Natural killer cell (primary cell): ENCODE data around the gene BCHE. TPM values are rescaled to one million over a fixed set of nuclear protein-coding genes. Genes with fewer than 3 reads are reported as not detected.

Experiments
- ATAC-seq, 3 donors: fragments of 150-1000 bp in 2 of 3; fragments of 200-7000 bp in 1 of 3; cut with Tn5 transposase; 1 replicate in 1 of 3; 2 replicates in 2 of 3; pipeline ENCODE4 v1.10.0; 2021; ENCODE audit warnings: mild to moderate bottlenecking in 2 of 3, moderate library complexity in 2 of 3
- DNase-seq, 2 donors: peaks; one replicate each; pipeline versions ENCODE4 v3.0.0 to v3.0.0-alpha.2; 2013 to 2021; ENCODE audit warnings: mixed read lengths in 1 of 2
- H3K27ac ChIP-seq: one replicate; pipeline ENCODE4 v1.5.1; 2013; ENCODE audit warnings: mild to moderate bottlenecking, low read length
- H3K27me3 ChIP-seq: one replicate; pipeline ENCODE4 v1.6.1; 2013; ENCODE audit warnings: low read length; ENCODE audit not compliant: control insufficient read depth, insufficient read depth
- H3K36me3 ChIP-seq: one replicate; pipeline ENCODE4 v1.6.1; 2013; ENCODE audit warnings: low read length; ENCODE audit not compliant: control insufficient read depth, insufficient read depth
- H3K4me1 ChIP-seq: one replicate; pipeline ENCODE4 v1.6.1; 2013; ENCODE audit warnings: low read length; ENCODE audit not compliant: control insufficient read depth, insufficient read depth
- H3K4me3 ChIP-seq: one replicate; pipeline ENCODE4 v1.5.1; 2013; ENCODE audit warnings: low read length
- H3K9me3 ChIP-seq: one replicate; pipeline ENCODE4 v1.6.1; 2013; ENCODE audit warnings: low read length; ENCODE audit not compliant: control insufficient read depth, insufficient read depth
- H3K27ac Mint-ChIP-seq, 2 donors: one replicate each; pipeline ENCODE4 v1.8.0; 2022; ENCODE audit warnings: mild to moderate bottlenecking in 2 of 2, mixed read lengths in 2 of 2, moderate library complexity in 1 of 2
- H3K27me3 Mint-ChIP-seq, 2 donors: one replicate each; pipeline ENCODE4 v1.8.0; 2022; ENCODE audit warnings: low read depth in 2 of 2, mixed read lengths in 2 of 2
- H3K36me3 Mint-ChIP-seq: one replicate; pipeline ENCODE4 v1.8.0; 2022; ENCODE audit warnings: mixed read lengths
- H3K4me1 Mint-ChIP-seq, 2 donors: one replicate each; pipeline ENCODE4 v1.8.0; 2022; ENCODE audit warnings: mixed read lengths in 2 of 2
- H3K4me3 Mint-ChIP-seq: one replicate; pipeline ENCODE4 v1.8.0; 2022; ENCODE audit warnings: mild to moderate bottlenecking, moderate library complexity, mixed read lengths
- H3K9me3 Mint-ChIP-seq, 2 donors: one replicate each; pipeline ENCODE4 v1.8.0; 2022; ENCODE audit warnings: mixed read lengths in 2 of 2
- WGBS: methylation state at CpG from one replicate; pipeline ENCODE4 v1.1.7; 2013; ENCODE audit warnings: missing lambda C conversion rate; ENCODE audit not compliant: insufficient coverage; 5-methylcytosine and 5-hydroxymethylcytosine counted together
- intact Hi-C: fragments of 100-400 bp; cut with micrococcal nuclease; formaldehyde crosslinking; loops from one replicate; pipeline ENCODE4 v1.14.2; 2022
- total RNA-seq, 4 donors: library from RNA; stranded (reverse); fragments of 120-200 nt in 1 of 4; gene quantifications; one replicate each; pipeline versions ENCODE4 v1.2.3 to v1.2.4, GENCODE V29; 2013 to 2022
- TF ChIP-seq, protein P1 (sequence below): fragments of 200-600 bp; IDR thresholded peaks from one replicate; pipeline ENCODE4 v1.8.0; 2022; ENCODE audit warnings: antibody characterized with exemption

BCHE gene
- total RNA-seq = not detected
- total RNA-seq (2013) = not detected

DNA sequence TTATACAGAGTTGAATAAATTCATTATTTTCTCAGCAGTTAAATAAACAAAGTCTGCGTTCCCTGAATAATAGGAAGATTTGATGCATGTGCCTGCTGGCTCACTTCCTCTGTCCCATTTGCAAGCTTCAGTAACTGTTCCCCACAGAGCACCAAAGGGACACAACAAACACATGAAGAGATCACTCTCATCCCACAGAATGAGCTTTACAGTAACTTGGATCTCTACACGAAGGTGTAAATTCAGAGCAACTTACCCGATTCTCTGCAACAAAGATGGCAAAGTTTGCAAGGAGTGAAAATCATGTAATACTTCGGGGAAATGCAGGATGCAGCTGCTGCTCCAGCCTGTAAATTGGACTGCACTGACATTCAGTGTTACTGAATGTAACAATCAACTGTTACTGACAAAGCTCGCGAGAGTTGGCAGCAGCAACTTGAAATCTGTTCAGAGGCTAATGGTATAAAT is at the start of gene BCHE:
BCHE (minus strand) TSS at position 366 of the 468 bp plus-strand sequence. CDS start 6,390 bp downstream, outside the sequence.
- Histone ChIP-seq H3K27ac (no peak within 1 kb of the TSS), H3K4me1 (no peaks in the 10 kb centered on the region), H3K36me3 (no peaks in the 10 kb centered on the region), H3K27me3 (no peaks in the 10 kb centered on the region), H3K9me3 (no peaks in the 10 kb centered on the region), H3K4me3 (no peak within 1 kb of the TSS)
- ATAC-seq (no peak), DNase-seq (no peak)
- Mint-ChIP-seq H3K36me3 (no peaks in the 10 kb centered on the region), H3K4me1 (peaks cover 0 to 4% of the 10 kb centered on the region in 2 donors), H3K27me3 (no peaks in the 10 kb centered on the region), H3K27ac (no peak within 1 kb of the TSS), H3K4me3 (no peak within 1 kb of the TSS), H3K9me3 (peaks cover 3 to 8% of the 10 kb centered on the region in 2 donors)
- TF ChIP-seq, protein P1, sequence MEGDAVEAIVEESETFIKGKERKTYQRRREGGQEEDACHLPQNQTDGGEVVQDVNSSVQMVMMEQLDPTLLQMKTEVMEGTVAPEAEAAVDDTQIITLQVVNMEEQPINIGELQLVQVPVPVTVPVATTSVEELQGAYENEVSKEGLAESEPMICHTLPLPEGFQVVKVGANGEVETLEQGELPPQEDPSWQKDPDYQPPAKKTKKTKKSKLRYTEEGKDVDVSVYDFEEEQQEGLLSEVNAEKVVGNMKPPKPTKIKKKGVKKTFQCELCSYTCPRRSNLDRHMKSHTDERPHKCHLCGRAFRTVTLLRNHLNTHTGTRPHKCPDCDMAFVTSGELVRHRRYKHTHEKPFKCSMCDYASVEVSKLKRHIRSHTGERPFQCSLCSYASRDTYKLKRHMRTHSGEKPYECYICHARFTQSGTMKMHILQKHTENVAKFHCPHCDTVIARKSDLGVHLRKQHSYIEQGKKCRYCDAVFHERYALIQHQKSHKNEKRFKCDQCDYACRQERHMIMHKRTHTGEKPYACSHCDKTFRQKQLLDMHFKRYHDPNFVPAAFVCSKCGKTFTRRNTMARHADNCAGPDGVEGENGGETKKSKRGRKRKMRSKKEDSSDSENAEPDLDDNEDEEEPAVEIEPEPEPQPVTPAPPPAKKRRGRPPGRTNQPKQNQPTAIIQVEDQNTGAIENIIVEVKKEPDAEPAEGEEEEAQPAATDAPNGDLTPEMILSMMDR = no peak
- WGBS = 61% methylated on average over 6 of the region's 6 CpGs
- intact Hi-C loops = no loop called here

DNA sequence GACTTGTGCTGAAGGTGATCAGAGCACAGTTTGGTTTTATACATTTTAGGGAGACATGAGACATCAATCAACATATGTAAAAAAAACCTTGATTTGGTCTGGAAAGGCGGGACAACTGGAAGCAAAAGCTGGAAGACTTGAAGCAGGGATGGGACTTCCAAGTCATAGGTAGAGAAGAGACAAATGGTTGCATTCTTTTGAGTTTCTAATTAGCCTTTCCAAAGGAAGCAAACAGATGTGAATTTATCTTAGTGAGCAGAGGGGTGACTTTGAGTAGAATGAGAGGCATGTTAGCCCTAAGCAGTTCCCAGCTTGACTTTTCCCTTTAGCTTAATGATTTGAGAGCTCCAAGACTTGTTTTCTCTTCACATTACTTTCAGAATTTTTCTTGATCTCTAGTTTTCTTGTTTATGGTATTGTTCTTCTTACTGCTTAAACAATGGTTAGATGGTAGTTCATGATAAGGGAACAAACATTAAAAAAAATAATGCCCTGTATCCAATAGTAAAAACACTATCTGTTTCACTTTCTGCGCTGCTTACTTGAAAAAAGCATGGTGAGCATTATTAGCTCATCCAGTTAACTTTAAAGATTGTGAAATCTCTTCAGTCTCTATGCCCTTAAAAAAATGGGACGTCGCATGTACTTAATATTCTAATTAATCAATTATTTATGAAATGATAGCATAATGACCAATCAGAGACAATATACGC is 48.5 kb upstream of the BCHE start:
- WGBS = 72% methylated on average over 2 of the region's 5 CpGs
- H3K9me3 ChIP-seq = no peaks in the 10 kb centered on the region
- DNase-seq (no peak), ATAC-seq (no peak)
- Mint-ChIP-seq H3K36me3 (no peaks in the 10 kb centered on the region), H3K27ac (no peak overlapping the region), H3K9me3 (peaks cover 5 to 10% of the 10 kb centered on the region in 2 donors), H3K4me3 (no peak overlapping the region), H3K4me1 (no peaks in the 10 kb centered on the region), H3K27me3 (no peaks in the 10 kb centered on the region)
- no peak overlapping the region for H3K4me3 ChIP-seq
- TF ChIP-seq, protein P1 = no peak
- H3K27ac ChIP-seq = no peak overlapping the region
- no peaks in the 10 kb centered on the region for H3K27me3 ChIP-seq
- H3K4me1 ChIP-seq = no peaks in the 10 kb centered on the region
- intact Hi-C loops = no loop called here
- H3K36me3 ChIP-seq = no peaks in the 10 kb centered on the region

- intact Hi-C loops = no loop called here
- no peaks in the 10 kb centered on the region for H3K4me1 ChIP-seq
- Mint-ChIP-seq H3K4me1 (no peaks in the 10 kb centered on the region), H3K9me3 (peaks cover 8 to 10% of the 10 kb centered on the region in 2 donors), H3K36me3 (no peaks in the 10 kb centered on the region), H3K4me3 (no peak overlapping the region), H3K27me3 (no peaks in the 10 kb centered on the region), H3K27ac (no peak overlapping the region)
- TF ChIP-seq, protein P1 = no peak
- no peak overlapping the region for H3K4me3 ChIP-seq
- no peaks in the 10 kb centered on the region for H3K27me3 ChIP-seq
- no peak overlapping the region for H3K27ac ChIP-seq
- ATAC-seq = no peak
- no peaks in the 10 kb centered on the region for H3K36me3 ChIP-seq
- no peaks in the 10 kb centered on the region for H3K9me3 ChIP-seq
- DNase-seq = no peak
Measured at GRCh38 chr3:165884518-165884917, 47.3 kb upstream of the BCHE start.
